MCF 10A (cell line): ENCODE results near the gene ZMYND11. TPM values are rescaled to one million over a fixed set of nuclear protein-coding genes. Genes with fewer than 3 reads are reported as not detected.

Source experiments
- BruUV-seq: library from RNA; stranded (reverse); fragments of 400-500 nt; replicated peaks from 2 replicates; lab custom pipeline; 2021; lab: Mats Ljungman, UMichigan
- CTCF ChIA-PET: fragments of 300-600 bp; sonication (Branson Sonifier 250); formaldehyde crosslinking; extraction: SDS; loops from one replicate; lab custom pipeline; 2021; ENCODE audit warnings: antibody characterized with exemption, inconsistent platforms; lab: Yijun Ruan, JAX
- POLR2A ChIA-PET: fragments of 300-600, 350-650 bp; sonication (Branson Sonifier 250); formaldehyde crosslinking; extraction: SDS; loops from one replicate; lab custom pipeline; 2020; ENCODE audit warnings: antibody characterized with exemption, inconsistent platforms; lab: Yijun Ruan, JAX
- DNase-seq: peaks from one replicate; pipeline ENCODE4 v3.0.0-alpha.2; 2018; ENCODE audit not compliant: unreplicated experiment
- H3K27ac Mint-ChIP-seq: one replicate; pipeline ENCODE4 v1.8.0; 2022; ENCODE audit warnings: mild to moderate bottlenecking, low read depth, mixed read lengths; ENCODE audit not compliant: unreplicated experiment
- H3K27me3 Mint-ChIP-seq: one replicate; pipeline ENCODE4 v1.8.0; 2022; ENCODE audit warnings: mixed read lengths; ENCODE audit not compliant: insufficient read depth, unreplicated experiment
- H3K36me3 Mint-ChIP-seq: one replicate; pipeline ENCODE4 v1.8.0; 2022; ENCODE audit warnings: mild to moderate bottlenecking, moderate library complexity, mixed read lengths; ENCODE audit not compliant: insufficient read depth, unreplicated experiment
- H3K4me1 Mint-ChIP-seq: one replicate; pipeline ENCODE4 v1.8.0; 2022; ENCODE audit warnings: mixed read lengths; ENCODE audit not compliant: insufficient read depth, unreplicated experiment
- H3K4me3 Mint-ChIP-seq: one replicate; pipeline ENCODE4 v1.8.0; 2022; ENCODE audit warnings: mild to moderate bottlenecking, moderate library complexity, mixed read lengths; ENCODE audit not compliant: unreplicated experiment
- H3K9me3 Mint-ChIP-seq: one replicate; pipeline ENCODE4 v1.8.0; 2022; ENCODE audit warnings: mixed read lengths; ENCODE audit not compliant: unreplicated experiment
- intact Hi-C: fragments of 100-400 bp; cut with micrococcal nuclease; formaldehyde crosslinking; loops from 2 replicates; pipeline ENCODE4 v1.14.1; 2022
- total RNA-seq: library from RNA; stranded (reverse); gene quantifications from 2 replicates; pipeline ENCODE4 v1.2.3, GENCODE V29; 2022
- TF ChIP-seq, protein P1 (sequence below): fragments of 200-600 bp; IDR thresholded peaks from one replicate; pipeline ENCODE4 v1.8.0; 2022; ENCODE audit warnings: antibody characterized with exemption, mild to moderate bottlenecking; ENCODE audit not compliant: unreplicated experiment

Gene ZMYND11
- total RNA-seq, 1 experiment from 2014 or later: 70.4 TPM

DNA sequence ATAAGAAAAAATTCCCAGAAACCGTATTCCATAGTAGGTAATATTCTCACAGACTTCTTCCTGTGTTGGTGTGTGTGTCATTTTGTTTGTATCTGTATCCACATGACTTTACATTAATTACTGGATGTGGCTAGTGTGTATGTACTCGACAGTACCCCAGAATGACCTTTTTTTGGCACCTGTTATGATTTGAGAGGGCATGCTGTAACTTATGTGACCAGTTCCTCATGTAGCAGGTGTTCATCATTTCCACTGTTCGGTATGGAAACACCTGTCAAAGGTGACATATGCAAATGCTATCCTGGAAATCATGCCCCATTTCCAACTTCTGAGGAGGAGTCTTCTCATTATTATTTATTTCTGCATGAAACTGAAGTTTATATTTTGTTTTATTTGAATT is 89.3 kb downstream of the ZMYND11 start:
- no peak for DNase-seq
- no peak overlapping the region for H3K27ac Mint-ChIP-seq
- no peaks in the 10 kb centered on the region for H3K27me3 Mint-ChIP-seq
- H3K36me3 Mint-ChIP-seq: no peaks in the 10 kb centered on the region
- BruUV-seq: no TSS peak
- no peaks in the 10 kb centered on the region for H3K9me3 Mint-ChIP-seq
- H3K4me3 Mint-ChIP-seq: no peak overlapping the region
- intact Hi-C loops: no loop called here
- CTCF ChIA-PET: no interaction called here
- TF ChIP-seq, protein P1, sequence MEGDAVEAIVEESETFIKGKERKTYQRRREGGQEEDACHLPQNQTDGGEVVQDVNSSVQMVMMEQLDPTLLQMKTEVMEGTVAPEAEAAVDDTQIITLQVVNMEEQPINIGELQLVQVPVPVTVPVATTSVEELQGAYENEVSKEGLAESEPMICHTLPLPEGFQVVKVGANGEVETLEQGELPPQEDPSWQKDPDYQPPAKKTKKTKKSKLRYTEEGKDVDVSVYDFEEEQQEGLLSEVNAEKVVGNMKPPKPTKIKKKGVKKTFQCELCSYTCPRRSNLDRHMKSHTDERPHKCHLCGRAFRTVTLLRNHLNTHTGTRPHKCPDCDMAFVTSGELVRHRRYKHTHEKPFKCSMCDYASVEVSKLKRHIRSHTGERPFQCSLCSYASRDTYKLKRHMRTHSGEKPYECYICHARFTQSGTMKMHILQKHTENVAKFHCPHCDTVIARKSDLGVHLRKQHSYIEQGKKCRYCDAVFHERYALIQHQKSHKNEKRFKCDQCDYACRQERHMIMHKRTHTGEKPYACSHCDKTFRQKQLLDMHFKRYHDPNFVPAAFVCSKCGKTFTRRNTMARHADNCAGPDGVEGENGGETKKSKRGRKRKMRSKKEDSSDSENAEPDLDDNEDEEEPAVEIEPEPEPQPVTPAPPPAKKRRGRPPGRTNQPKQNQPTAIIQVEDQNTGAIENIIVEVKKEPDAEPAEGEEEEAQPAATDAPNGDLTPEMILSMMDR: no peak
- POLR2A ChIA-PET: no interaction called here
- peaks cover 6% of the 10 kb centered on the region for H3K4me1 Mint-ChIP-seq

DNA sequence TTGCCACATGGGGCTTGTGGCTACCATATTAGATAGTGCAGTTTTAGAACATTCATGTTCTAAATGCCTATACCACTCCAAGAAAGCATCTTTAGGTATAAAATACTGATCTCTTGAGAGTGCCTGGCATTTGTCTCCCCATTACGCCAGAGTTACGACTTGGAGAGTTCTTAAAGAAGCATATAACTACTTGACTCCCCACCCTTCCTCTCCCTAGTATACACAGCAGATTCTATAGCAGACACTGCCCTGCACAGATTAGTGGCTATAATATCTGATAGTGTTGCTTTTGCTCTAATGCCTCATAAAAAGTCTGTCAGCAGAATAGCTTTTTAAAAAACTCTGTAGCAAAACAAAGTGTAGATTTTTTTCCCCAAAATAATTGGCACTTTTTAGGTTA is 90.8 kb downstream of the ZMYND11 start:
- ChIA-PET POLR2A (interaction anchor here (0.6 to 1.3 kb wide), 2 partner anchors 65 to 225 kb away, joined by 3 read pairs; no protein-coding TSS in a partner anchor), CTCF (no interaction called here)
- DNase-seq: no peak
- no TSS peak for BruUV-seq
- Mint-ChIP-seq H3K9me3 (no peaks in the 10 kb centered on the region), H3K4me1 (peaks cover 6% of the 10 kb centered on the region), H3K27ac (no peak overlapping the region), H3K4me3 (no peak overlapping the region), H3K27me3 (no peaks in the 10 kb centered on the region), H3K36me3 (no peaks in the 10 kb centered on the region)
- TF ChIP-seq, protein P1: no peak
- intact Hi-C loops: no loop called here

DNA sequence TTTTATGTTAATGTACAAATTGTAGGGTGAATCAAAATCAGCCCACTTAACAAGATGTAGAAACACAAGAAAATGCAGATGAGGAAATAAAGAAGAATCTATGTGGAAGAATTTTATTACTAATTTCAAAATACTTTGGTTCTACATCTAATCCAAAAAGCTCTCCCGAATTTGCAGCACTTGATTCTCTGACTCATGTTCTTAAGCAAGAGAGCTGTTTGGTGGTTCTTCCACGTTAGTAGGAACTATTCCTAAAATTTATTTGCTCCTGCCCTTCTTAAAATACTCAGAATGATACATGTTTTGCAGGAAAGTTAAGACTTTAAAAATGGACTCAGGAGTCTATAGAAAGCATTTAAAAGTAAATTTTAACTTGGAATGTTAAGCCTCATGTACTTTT is 91.8 kb downstream of the ZMYND11 start:
- POLR2A ChIA-PET: interaction anchor here (0.5 to 1.3 kb wide), 3 partner anchors 24 to 285 kb away, joined by 3 read pairs; no protein-coding TSS in a partner anchor
- DNase-seq: peak; percentile 49
- no peaks in the 10 kb centered on the region for H3K9me3 Mint-ChIP-seq
- peak overlapping the region; percentile 31 for H3K27ac Mint-ChIP-seq
- no peaks in the 10 kb centered on the region for H3K27me3 Mint-ChIP-seq
- H3K4me3 Mint-ChIP-seq: no peak overlapping the region
- TF ChIP-seq, protein P1: no peak
- no peaks in the 10 kb centered on the region for H3K36me3 Mint-ChIP-seq
- intact Hi-C loops: no loop called here
- CTCF ChIA-PET: no interaction called here
- H3K4me1 Mint-ChIP-seq: peaks cover 6% of the 10 kb centered on the region
- BruUV-seq: no TSS peak

DNA sequence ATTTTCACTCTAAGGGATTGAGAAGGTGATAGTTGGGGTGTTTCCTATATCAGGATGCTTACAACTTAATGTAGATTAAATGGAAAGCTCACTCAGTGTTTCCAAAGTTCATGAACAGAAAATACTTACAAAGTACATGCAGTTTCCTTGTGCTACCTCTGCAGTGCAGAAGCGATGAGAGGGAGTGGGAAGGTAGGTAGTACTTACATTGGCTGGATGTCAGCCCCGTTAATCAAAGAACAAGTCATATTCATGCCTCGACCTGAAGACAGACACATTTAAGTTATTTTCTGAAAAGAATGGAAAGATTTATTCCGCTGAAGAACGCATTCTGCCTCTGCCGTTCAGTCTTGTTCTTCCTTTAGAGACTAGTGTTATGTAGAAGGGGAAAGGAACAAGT is 93.1 kb downstream of the ZMYND11 start:
- Mint-ChIP-seq H3K4me3 (no peak overlapping the region), H3K27ac (no peak overlapping the region), H3K4me1 (peaks cover 6% of the 10 kb centered on the region), H3K27me3 (no peaks in the 10 kb centered on the region), H3K9me3 (no peaks in the 10 kb centered on the region), H3K36me3 (no peaks in the 10 kb centered on the region)
- ChIA-PET POLR2A (no interaction called here), CTCF (no interaction called here)
- no peak for DNase-seq
- no TSS peak for BruUV-seq
- TF ChIP-seq, protein P1: no peak
- intact Hi-C loops: no loop called here
